GM12801 (cell line): ENCODE data around the gene SYNJ2BP.

Experiments used
- CTCF ChIP-seq: IDR thresholded peaks from one replicate; pipeline ENCODE4 v1.5.1; 2011; ENCODE audit warnings: control low read depth; ENCODE audit not compliant: insufficient read length; ENCODE audit errors: extremely low read depth

Gene SYNJ2BP, protein sequence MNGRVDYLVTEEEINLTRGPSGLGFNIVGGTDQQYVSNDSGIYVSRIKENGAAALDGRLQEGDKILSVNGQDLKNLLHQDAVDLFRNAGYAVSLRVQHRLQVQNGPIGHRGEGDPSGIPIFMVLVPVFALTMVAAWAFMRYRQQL

DNA sequence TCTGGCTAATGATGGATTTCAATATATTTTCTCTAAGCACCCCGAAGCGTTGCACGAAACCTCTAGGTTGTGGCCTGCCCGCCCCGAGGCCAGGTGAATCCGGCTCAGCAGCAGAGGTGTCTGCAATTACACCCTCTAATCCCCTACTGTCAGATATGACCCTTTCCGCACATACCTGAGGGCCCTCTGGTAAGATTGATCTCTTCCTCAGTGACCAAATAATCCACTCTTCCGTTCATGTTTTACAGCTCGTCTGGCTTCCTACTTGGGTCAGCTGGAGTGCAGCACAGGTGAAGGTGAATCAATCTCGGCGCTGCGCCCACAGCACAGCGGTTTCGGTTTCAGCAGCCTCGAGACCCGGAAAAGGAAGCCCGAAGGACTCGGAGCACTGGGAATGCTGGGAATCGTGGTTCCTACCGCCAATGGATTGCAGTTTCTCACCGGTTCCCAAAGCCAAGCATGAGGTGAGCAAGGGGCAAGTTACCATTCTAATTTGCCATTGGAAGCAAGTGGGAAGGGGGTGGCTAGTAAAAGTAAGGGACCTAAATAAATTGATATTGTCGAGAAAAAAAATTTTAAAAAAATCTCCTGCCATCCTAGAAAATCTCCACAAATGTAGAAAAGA, at the start of gene SYNJ2BP:
TSS of gene SYNJ2BP (minus strand) at position 366 of the 625 bp plus-strand sequence. CDS start at position 239, 127 bp downstream.
- TF ChIP-seq CTCF, result no peak

GRCh38 chr14:70454731-70455130, 37.8 kb upstream of the SYNJ2BP start:
- no peak for TF ChIP-seq CTCF

- no peak for TF ChIP-seq CTCF
Measured at GRCh38 chr14:70451874-70452273, 35.0 kb upstream of the SYNJ2BP start, which contains the start of gene ADAM21. Gene ADAM21 (plus strand): TSS chr14:70452174. CDS start chr14:70457500, 5,326 bp downstream.

DNA sequence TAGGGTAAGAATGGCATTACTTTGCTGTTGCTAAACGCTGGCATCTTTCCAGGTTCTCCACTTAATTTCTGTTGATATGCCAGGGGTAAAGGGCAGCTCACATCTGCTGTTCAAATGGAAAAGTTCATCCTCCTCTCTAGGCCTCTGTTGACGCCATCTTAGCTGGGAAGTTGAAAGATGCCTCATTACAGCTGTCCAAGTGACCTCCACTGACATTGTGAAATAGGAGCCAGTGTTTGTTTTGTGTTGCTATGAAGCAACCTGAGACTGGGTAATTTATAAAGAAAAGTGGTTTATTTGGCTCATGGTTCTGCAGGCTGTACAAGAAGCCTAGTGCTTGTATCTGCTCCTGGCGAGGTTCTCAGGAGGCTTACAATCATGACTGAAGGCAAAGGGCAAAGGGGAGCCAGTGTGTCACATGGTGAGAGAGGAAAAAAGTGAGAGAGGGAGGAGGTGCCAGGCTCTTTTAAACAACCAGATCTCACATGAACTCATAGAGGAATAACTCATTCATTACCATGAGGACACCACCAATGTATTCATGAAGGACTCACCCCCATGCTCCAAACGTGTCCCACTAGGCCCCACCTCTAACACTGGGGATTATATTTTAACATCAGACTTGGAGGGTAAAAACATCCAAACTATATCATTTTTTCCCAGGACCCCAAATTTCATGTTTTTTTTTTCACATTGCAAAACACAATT, 31.9 kb upstream of the SYNJ2BP start:
- no peak for TF ChIP-seq CTCF

GRCh38 chr14:70442750-70443149, 25.9 kb upstream of the SYNJ2BP start:
- no peak for TF ChIP-seq CTCF

- TF ChIP-seq CTCF, result no peak
Measured at GRCh38 chr14:70441641-70442040, 24.8 kb upstream of the SYNJ2BP start.

DNA sequence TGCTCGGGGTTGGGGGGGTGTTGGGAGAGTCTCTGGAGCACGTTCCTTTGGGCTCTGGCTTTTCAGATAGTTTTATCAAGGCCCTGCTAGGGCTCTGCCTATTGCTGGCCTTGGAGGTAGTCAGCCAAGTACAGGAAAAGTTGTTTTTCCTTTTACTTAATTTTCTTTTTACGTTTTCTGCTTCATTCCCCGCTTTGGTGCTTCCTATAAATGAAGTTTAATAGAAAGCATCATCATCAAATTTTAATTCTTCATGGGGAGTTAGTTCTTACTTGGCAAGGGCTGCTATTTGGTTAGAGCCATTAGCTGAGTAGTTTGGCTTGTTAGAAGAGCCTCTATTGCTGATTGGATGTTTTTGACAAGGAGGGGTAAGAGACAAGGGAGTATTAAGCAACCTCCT, 20.0 kb upstream of the SYNJ2BP start:
- TF ChIP-seq CTCF, result no peak
